ENCODE measurements around the gene XKR3. TPM values are rescaled to one million over a fixed set of nuclear protein-coding genes. Genes with fewer than 3 reads are reported as not detected.

The XKR3 gene
- total and polyA plus RNA-seq, 2 of the 8 experiments (the other 6 are each of a cell fraction or from before 2014, with no cell fraction given), result 0.17 TPM; not detected in 1

- Histone ChIP-seq H4K5ac (ENCODE audit: insufficient read length, low read depth, low read length) (no peak overlapping the region), H3K14ac (ENCODE audit: insufficient read length) (no peak overlapping the region), H3K18ac (ENCODE audit: extremely low read depth, low read length) (no peak overlapping the region), H3K9me3 (ENCODE audit: insufficient read depth in 2 of 2, low read depth in 1 of 2, low read length in 1 of 2) (no peaks in the 10 kb centered on the region), H2BK12ac (ENCODE audit: low read depth, low read length) (no peak overlapping the region), H4K8ac (ENCODE audit: extremely low read depth, insufficient read depth, low read length) (no peak overlapping the region), H4K20me1 (replicated peaks in 1 of 2; ENCODE audit: control insufficient read depth in 1 of 2, insufficient read depth in 2 of 2, low read length in 2 of 2) (no peaks in the 10 kb centered on the region), H3K23me2 (ENCODE audit: low read depth, low read length) (no peaks in the 10 kb centered on the region), H4K91ac (replicated peaks; ENCODE audit: insufficient read length, low read length) (no peak overlapping the region), H3K56ac (replicated peaks; ENCODE audit: insufficient read length, low read depth, low read length) (no peak overlapping the region), H2AK5ac (ENCODE audit: low read depth, low read length) (no peak overlapping the region), H3K27ac (ENCODE audit: low read depth, low read length) (no peak overlapping the region), H3K27me3 (replicated peaks in 1 of 4; ENCODE audit: control insufficient read depth in 3 of 4, extremely low read depth in 1 of 4, insufficient read depth in 3 of 4, low read length in 3 of 4) (no peaks in the 10 kb centered on the region; a peak in 1 of 7 replicates), H3K4me1 (replicated peaks in 1 of 4; ENCODE audit: control insufficient read depth in 3 of 4, insufficient read depth in 4 of 4, low read length in 3 of 4) (no peaks in the 10 kb centered on the region), H2BK5ac (ENCODE audit: low read depth, low read length) (no peak overlapping the region), H3K4ac (replicated peaks; ENCODE audit: insufficient read length, low read depth, low read length) (no peak overlapping the region), H3K4me3 (ENCODE audit: extremely low read depth in 1 of 4, insufficient read depth in 2 of 4, low read depth in 3 of 4, low read length in 4 of 4) (no peak overlapping the region), H3K79me1 (ENCODE audit: low read depth, low read length) (no peaks in the 10 kb centered on the region), H3K23ac (ENCODE audit: insufficient read length) (no peak overlapping the region), H3K9ac (replicated peaks in 1 of 4; ENCODE audit: extremely low read depth in 1 of 4, low read depth in 3 of 4, low read length in 3 of 4) (no peak overlapping the region), H2BK20ac (ENCODE audit: low read length) (no peak overlapping the region), H3K36me3 (ENCODE audit: control insufficient read depth in 2 of 4, insufficient read depth in 4 of 4, low read length in 3 of 4) (no peaks in the 10 kb centered on the region), H2BK15ac (ENCODE audit: low read length) (no peak overlapping the region), H3K79me2 (ENCODE audit: control insufficient read depth in 1 of 2, insufficient read depth in 2 of 2, low read length in 2 of 2) (no peaks in the 10 kb centered on the region), H2BK120ac (replicated peaks; ENCODE audit: low read depth, low read length) (no peak overlapping the region), H3K4me2 (ENCODE audit: insufficient read depth in 1 of 2, low read depth in 2 of 2, low read length in 2 of 2) (no peak overlapping the region), H2AFZ (ENCODE audit: low read length) (no peak overlapping the region)
- CTCF ChIA-PET (ENCODE audit: partially characterized antibody), result no interaction called here
- DNase-seq (ENCODE audit: low read depth in 1 of 2, low spot score in 2 of 2) (no peak), FAIRE-seq (no peak)
- WGBS, 2 experiments (ENCODE audit: extremely low coverage in 1 of 2, insufficient coverage in 1 of 2, insufficient read length in 1 of 2, insufficient replicate concordance in 2 of 2, low coverage in 1 of 2, low lambda C conversion rate in 2 of 2, missing lambda C conversion rate in 1 of 2), result 91% methylated on average over 3 of the region's 3 CpGs; no CpG with 5 or more reads in 1 of the 2 experiments
- POLR2A ChIA-PET (ENCODE audit: partially characterized antibody), result no interaction called here
- TF ChIP-seq BACH1 (IDR thresholded peaks at IDR 0.05; ENCODE audit: low read length) (no peak), EZH2 (IDR thresholded peaks at IDR 0.05; ENCODE audit: low read depth, low read length, severe bottlenecking) (no peak), RAD21 (IDR thresholded peaks at IDR 0.05 in 1 of 2, conservative IDR thresholded peaks at IDR 0.05 in 1 of 2; ENCODE audit: low read depth in 2 of 2, low read length in 2 of 2) (no peak), SIX5 (IDR thresholded peaks at IDR 0.05; ENCODE audit: low read depth, low read length) (no peak), RBBP5 (IDR thresholded peaks at IDR 0.05; ENCODE audit: borderline replicate concordance, low read depth, low read length) (no peak), PHF8 (conservative IDR thresholded peaks at IDR 0.05; ENCODE audit: low read depth, low read length) (no peak), USF2 (IDR thresholded peaks at IDR 0.05; ENCODE audit: low read length) (no peak), TBP (IDR thresholded peaks at IDR 0.05; ENCODE audit: low read depth, low read length) (no peak), JUN (IDR thresholded peaks at IDR 0.05; ENCODE audit: low read depth, low read length) (no peak), TAF1 (IDR thresholded peaks at IDR 0.05; ENCODE audit: low read depth, low read length) (no peak), RNF2 (IDR thresholded peaks at IDR 0.05; ENCODE audit: borderline replicate concordance, low read depth, low read length, missing control alignments, poor library complexity, severe bottlenecking) (no peak)
Observed at GRCh38 chr22:16838073-16838472, 12.9 kb upstream of the XKR3 start.
